Measurements from ENCODE around the gene STEAP2. TPM values are rescaled to one million over a fixed set of nuclear protein-coding genes. Genes with fewer than 3 reads are reported as not detected.
"Not testable (repeated sequence)": the region's sequence is repeated elsewhere in the genome, so short reads cannot be mapped to it uniquely, and the experiment has no call there.

The STEAP2 gene
- total and polyA plus RNA-seq, 7 donors, result 1.4 to 32.1 (median 22.5) TPM

- Histone ChIP-seq H3K27me3 (no peaks in the 10 kb centered on the region), H3K36me3 (no peaks in the 10 kb centered on the region)
Measured at GRCh38 chr7:90180649-90181048, 30.9 kb upstream of the STEAP2 start.

GRCh38 chr7:90181485-90181884 is 30.1 kb upstream of the STEAP2 start:
- Histone ChIP-seq H3K36me3 (no peaks in the 10 kb centered on the region), H3K27me3 (no peaks in the 10 kb centered on the region), H3K9me3 (no peaks in the 10 kb centered on the region), H3K4me1 (no peaks in the 10 kb centered on the region), H3K27ac (no peak overlapping the region), H3K4me3 (no peak overlapping the region)
- intact Hi-C loops (cut with DNase I), result no loop called here
- no peak for DNase-seq
- no peak for TF ChIP-seq POLR2AphosphoS5 (IDR thresholded peaks at IDR 0.05)
- TF ChIP-seq EP300 (IDR thresholded peaks at IDR 0.05), result no peak
- TF ChIP-seq CTCF (IDR thresholded peaks at IDR 0.05), result no peak
- no peak for TF ChIP-seq POLR2A (IDR thresholded peaks at IDR 0.05)

More at GRCh38 chr7:90180649-90181048, 30.9 kb upstream of the STEAP2 start:
- intact Hi-C loops (cut with DNase I), result no loop called here
- no peak overlapping the region for H3K4me3 ChIP-seq
- no peak for DNase-seq
- H3K27ac ChIP-seq, result no peak overlapping the region
- TF ChIP-seq POLR2A (IDR thresholded peaks at IDR 0.05) (no peak), EP300 (IDR thresholded peaks at IDR 0.05) (no peak), POLR2AphosphoS5 (IDR thresholded peaks at IDR 0.05) (no peak), CTCF (IDR thresholded peaks at IDR 0.05) (no peak)
- no peaks in the 10 kb centered on the region for H3K9me3 ChIP-seq
- H3K4me1 ChIP-seq, result no peaks in the 10 kb centered on the region

- H3K36me3 ChIP-seq; H3K27ac ChIP-seq; DNase-seq; H3K4me1 ChIP-seq; H3K9me3 ChIP-seq; H3K4me3 ChIP-seq; intact Hi-C loops (cut with DNase I); H3K27me3 ChIP-seq: not testable (repeated sequence)
- whole genome bisulfite sequencing, 2 donors, result 69 to 92% methylated on average over 4 of the region's 4 CpGs
Measured at GRCh38 chr7:90186290-90186689, 25.2 kb upstream of the STEAP2 start.

GRCh38 chr7:90187507-90188050 is 24.0 kb upstream of the STEAP2 start:
- Histone ChIP-seq H3K36me3 (no peaks in the 10 kb centered on the region), H3K9me3 (peaks cover 0 to 13% (median 0%) of the 10 kb centered on the region in 4 donors), H3K4me3 (no peak overlapping the region), H3K27ac (no peak overlapping the region), H3K4me1 (no peaks in the 10 kb centered on the region), H3K27me3 (no peaks in the 10 kb centered on the region)
- intact Hi-C loops (cut with DNase I), result no loop called here
- TF ChIP-seq POLR2AphosphoS5 (IDR thresholded peaks at IDR 0.05) (no peak), EP300 (IDR thresholded peaks at IDR 0.05) (no peak), POLR2A (IDR thresholded peaks at IDR 0.05) (no peak), CTCF (IDR thresholded peaks at IDR 0.05) (no peak)
- DNase-seq, result no peak

- intact Hi-C loops (cut with DNase I), result no loop called here
- no peak overlapping the region for H3K4me3 ChIP-seq
- H3K27ac ChIP-seq, result no peak overlapping the region
- no peak for DNase-seq
- H3K36me3 ChIP-seq, result no peaks in the 10 kb centered on the region
- H3K4me1 ChIP-seq, result no peaks in the 10 kb centered on the region
- H3K27me3 ChIP-seq, result no peaks in the 10 kb centered on the region
- H3K9me3 ChIP-seq, result peaks cover 0 to 13% (median 0%) of the 10 kb centered on the region in 4 donors
- 9 to 29% methylated on average over 2 of the region's 2 CpGs for WGBS, 2 donors
- TF ChIP-seq POLR2A (IDR thresholded peaks at IDR 0.05) (no peak), CTCF (IDR thresholded peaks at IDR 0.05) (no peak), EP300 (IDR thresholded peaks at IDR 0.05) (no peak), POLR2AphosphoS5 (IDR thresholded peaks at IDR 0.05) (no peak)
Measured at GRCh38 chr7:90188281-90188680, 23.3 kb upstream of the STEAP2 start.

Measured in sigmoid colon (tissue), 7 donors.